Psoas muscle (tissue), 8 donors: ENCODE data around the gene OR11L1. TPM values are rescaled to one million over a fixed set of nuclear protein-coding genes. Genes with fewer than 3 reads are reported as not detected.

Experiments used
- ATAC-seq, 4 donors: fragments of 200-7000 bp; cut with Tn5 transposase; one replicate each; pipeline ENCODE4 v1.9.1; 2020; ENCODE audit warnings: moderate library complexity in 3 of 4, mild to moderate bottlenecking in 2 of 4
- DNase-seq, 2 donors: peaks; one replicate each; pipeline ENCODE4 v3.0.0-alpha.2; 2020
- H3K27ac ChIP-seq: fragments of 200-600 bp; one replicate; pipeline ENCODE4 v1.8.0; 2022
- H3K27me3 ChIP-seq, 3 donors: fragments of 200-600 bp in 1 of 3; one replicate each; pipeline versions ENCODE4 v1.6.1 to v1.8.0; 2013 to 2022; ENCODE audit warnings: low read length in 2 of 3, mild to moderate bottlenecking in 2 of 3, moderate library complexity in 1 of 3; ENCODE audit not compliant: insufficient read depth in 3 of 3
- H3K36me3 ChIP-seq, 2 donors: fragments of 200-600 bp in 1 of 2; one replicate each; pipeline versions ENCODE4 v1.6.1 to v1.8.0; 2013 to 2022; ENCODE audit warnings: low read depth in 1 of 2, mild to moderate bottlenecking in 1 of 2, moderate library complexity in 1 of 2; ENCODE audit not compliant: insufficient read depth in 1 of 2
- H3K4me1 ChIP-seq: fragments of 200-600 bp; one replicate; pipeline ENCODE4 v1.8.0; 2022
- H3K4me3 ChIP-seq: fragments of 200-600 bp; one replicate; pipeline ENCODE4 v1.8.0; 2022; ENCODE audit warnings: mild to moderate bottlenecking
- H3K9me3 ChIP-seq: fragments of 200-600 bp; one replicate; pipeline ENCODE4 v1.8.0; 2022
- WGBS, 3 donors: extraction: QIAGEN DNeasy Blood & Tissue Kit; methylation state at CpG; one replicate each; pipeline versions ENCODE4 v1.1.6 to v1.1.7; 2013; 5-methylcytosine and 5-hydroxymethylcytosine counted together
- intact Hi-C, 2 donors: fragments of 100-400 bp; cut with DNase I; formaldehyde crosslinking; loops; one replicate each; pipeline versions ENCODE4 v1.11.0 to v1.14.2; 2022
- polyA plus RNA-seq, 3 donors: library from polyadenylated mRNA; stranded (reverse); fragments of 200-250 nt; gene quantifications; one replicate each; pipeline ENCODE4 v1.2.3, GENCODE V29; 2013
- total RNA-seq, 4 donors: library from RNA; stranded (reverse); fragmentation: NEBNext Ultra II Directional in 2 of 4; extraction: Animal tissue kit (Norgen Biotek cat#: 25700) in 2 of 4; gene quantifications; one replicate each; pipeline versions ENCODE4 v1.2.1 to v1.2.4, GENCODE V29; 2021 to 2023
- TF ChIP-seq, protein P1 (sequence below): fragments of 200-600 bp; IDR thresholded peaks from one replicate; pipeline ENCODE4 v1.8.0; 2022; ENCODE audit warnings: antibody characterized with exemption
- donor health status: healthy with polysubstance abuse.
- donor health status: DM: no; HTN: no; CAD: no; lungs with moderate emphysema.
- donor health status: Bipolar disorder and iron deficiency.
- donor health status: healthy.
- donor health status: DM: yes; HTN: yes; CAD: no.
- donor health status: DM: no; HTN: no; CAD: no.
- donor health status: DM: no; HTN: no; CAD: no.
- donor health status: DM: yes; HTN: yes; CAD: no.

OR11L1 gene
- total and polyA plus RNA-seq, 7 donors, result not detected

DNA sequence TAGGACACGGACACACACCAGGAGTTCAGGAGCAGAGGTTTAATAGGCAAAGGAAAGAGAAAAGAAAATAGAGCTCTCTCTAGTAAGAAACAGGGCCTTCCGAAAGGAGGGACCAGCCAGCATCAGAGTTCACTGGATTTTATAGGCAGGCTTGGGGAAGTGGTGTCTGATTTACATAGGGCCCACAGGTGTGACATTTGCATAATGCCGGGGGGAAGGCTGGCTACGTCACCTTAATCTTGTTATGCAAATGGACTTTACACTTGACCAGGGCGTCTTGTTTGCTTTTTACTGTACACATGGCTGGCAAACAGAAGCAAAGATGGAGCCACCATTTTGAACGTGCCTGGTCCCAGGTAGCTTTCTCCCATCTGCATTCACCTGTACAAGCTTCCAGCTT is 17.7 kb downstream of the OR11L1 start, which contains the start of gene OR14A16:
TSS of gene OR14A16 (minus strand) at position 97 of the 400 bp plus-strand sequence. CDS start 8,390 bp downstream, outside the sequence.
- Histone ChIP-seq H3K36me3 (no peaks in the 10 kb centered on the region), H3K4me1 (no peaks in the 10 kb centered on the region), H3K4me3 (no peak within 1 kb of the TSS), H3K27ac (no peak within 1 kb of the TSS), H3K27me3 (no peaks in the 10 kb centered on the region), H3K9me3 (no peaks in the 10 kb centered on the region)
- WGBS, 3 donors, result 55 to 61% (median 57%) methylated on average over 6 of the region's 6 CpGs
- DNase-seq (no peak), ATAC-seq (no peak)
- TF ChIP-seq, protein P1, sequence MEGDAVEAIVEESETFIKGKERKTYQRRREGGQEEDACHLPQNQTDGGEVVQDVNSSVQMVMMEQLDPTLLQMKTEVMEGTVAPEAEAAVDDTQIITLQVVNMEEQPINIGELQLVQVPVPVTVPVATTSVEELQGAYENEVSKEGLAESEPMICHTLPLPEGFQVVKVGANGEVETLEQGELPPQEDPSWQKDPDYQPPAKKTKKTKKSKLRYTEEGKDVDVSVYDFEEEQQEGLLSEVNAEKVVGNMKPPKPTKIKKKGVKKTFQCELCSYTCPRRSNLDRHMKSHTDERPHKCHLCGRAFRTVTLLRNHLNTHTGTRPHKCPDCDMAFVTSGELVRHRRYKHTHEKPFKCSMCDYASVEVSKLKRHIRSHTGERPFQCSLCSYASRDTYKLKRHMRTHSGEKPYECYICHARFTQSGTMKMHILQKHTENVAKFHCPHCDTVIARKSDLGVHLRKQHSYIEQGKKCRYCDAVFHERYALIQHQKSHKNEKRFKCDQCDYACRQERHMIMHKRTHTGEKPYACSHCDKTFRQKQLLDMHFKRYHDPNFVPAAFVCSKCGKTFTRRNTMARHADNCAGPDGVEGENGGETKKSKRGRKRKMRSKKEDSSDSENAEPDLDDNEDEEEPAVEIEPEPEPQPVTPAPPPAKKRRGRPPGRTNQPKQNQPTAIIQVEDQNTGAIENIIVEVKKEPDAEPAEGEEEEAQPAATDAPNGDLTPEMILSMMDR, result no peak
- intact Hi-C loops, result no loop called here

- Histone ChIP-seq H3K27ac (no peak overlapping the region), H3K9me3 (no peaks in the 10 kb centered on the region), H3K4me1 (no peaks in the 10 kb centered on the region), H3K36me3 (no peaks in the 10 kb centered on the region), H3K4me3 (no peak overlapping the region), H3K27me3 (no peaks in the 10 kb centered on the region)
- DNase-seq, result no peak
- WGBS, 3 donors, result 49 to 71% (median 58%) methylated on average over 2 of the region's 2 CpGs
- TF ChIP-seq, protein P1, result no peak
- intact Hi-C loops, result no loop called here
- no peak for ATAC-seq
These were observed 19.6 kb downstream of the OR11L1 start for GRCh38 chr1:247822060-247822459.

- TF ChIP-seq, protein P1, result no peak
- 53 to 55% (median 54%) methylated on average over 2 of the region's 2 CpGs for WGBS, 3 donors
- Histone ChIP-seq H3K27ac (no peak overlapping the region), H3K4me3 (no peak overlapping the region), H3K9me3 (no peaks in the 10 kb centered on the region), H3K36me3 (no peaks in the 10 kb centered on the region), H3K27me3 (no peaks in the 10 kb centered on the region), H3K4me1 (no peaks in the 10 kb centered on the region)
- intact Hi-C loops, result no loop called here
- no peak for ATAC-seq
- DNase-seq, result no peak
These were observed 29.1 kb downstream of the OR11L1 start for GRCh38 chr1:247812637-247813036.

- TF ChIP-seq, protein P1, result no peak
These were observed 44.2 kb downstream of the OR11L1 start for GRCh38 chr1:247797518-247797917.

More at GRCh38 chr1:247797518-247797917, 44.2 kb downstream of the OR11L1 start:
- ATAC-seq (no peak), DNase-seq (no peak)
- H3K9me3 ChIP-seq, result no peaks in the 10 kb centered on the region
- no peak overlapping the region for H3K27ac ChIP-seq
- H3K4me1 ChIP-seq, result no peaks in the 10 kb centered on the region
- no peak overlapping the region for H3K4me3 ChIP-seq
- 0 to 68% (median 39%) methylated on average over 2 of the region's 2 CpGs for WGBS, 3 donors
- intact Hi-C loops, result no loop called here
- no peaks in the 10 kb centered on the region for H3K36me3 ChIP-seq
- H3K27me3 ChIP-seq, result no peaks in the 10 kb centered on the region

Other genes with a start within 250 kb of the OR11L1 start
- not detected for gene OR2G3, start 236.3 kb downstream of the OR11L1 start, total RNA-seq
- not detected for gene OR2G3, start 236.3 kb downstream of the OR11L1 start, polyA plus RNA-seq
- gene OR13G1, start 162.2 kb downstream of the OR11L1 start, total RNA-seq, result not detected
- gene OR13G1, start 162.2 kb downstream of the OR11L1 start, polyA plus RNA-seq, result not detected
- not detected for gene OR6F1, start 125.2 kb downstream of the OR11L1 start, total RNA-seq
- gene OR6F1, start 125.2 kb downstream of the OR11L1 start, polyA plus RNA-seq, result not detected
- not detected for gene OR14K1, start 103.3 kb downstream of the OR11L1 start, total RNA-seq
- not detected for gene OR14K1, start 103.3 kb downstream of the OR11L1 start, polyA plus RNA-seq
- gene OR14A2, start 93.8 kb downstream of the OR11L1 start, total RNA-seq, result not detected
- not detected for gene OR14A2, start 93.8 kb downstream of the OR11L1 start, polyA plus RNA-seq
- gene OR1C1, start 81.3 kb downstream of the OR11L1 start, total RNA-seq, result not detected
- gene OR1C1, start 81.3 kb downstream of the OR11L1 start, polyA plus RNA-seq, result not detected
- not detected for gene OR14A16, start 17.8 kb downstream of the OR11L1 start, total RNA-seq
- not detected for gene OR14A16, start 17.8 kb downstream of the OR11L1 start, polyA plus RNA-seq
- 1 to 10 TPM in 1 of 4 donors, under 1 TPM in 3; 0.06 to 2.4 (median 0.46) TPM for gene TRIM58, start 15.3 kb upstream of the OR11L1 start, total RNA-seq
- gene TRIM58, start 15.3 kb upstream of the OR11L1 start, polyA plus RNA-seq, result under 1 TPM in 2 of 3 donors, not detected in 1; 0.04 to 0.08 TPM
- gene OR2W3, start 53.7 kb upstream of the OR11L1 start, total RNA-seq, result under 1 TPM in 2 of 4 donors, not detected in 2; 0.24 to 0.57 TPM
- under 1 TPM in 1 of 3 donors, not detected in 2; 0.07 TPM for gene OR2W3, start 53.7 kb upstream of the OR11L1 start, polyA plus RNA-seq
- not detected for gene OR2T8, start 78.4 kb upstream of the OR11L1 start, total RNA-seq
- gene OR2T8, start 78.4 kb upstream of the OR11L1 start, polyA plus RNA-seq, result not detected
- not detected for gene OR2AJ1, start 83.0 kb upstream of the OR11L1 start, total RNA-seq
- not detected for gene OR2AJ1, start 83.0 kb upstream of the OR11L1 start, polyA plus RNA-seq
- not detected for gene OR2L8, start 107.0 kb upstream of the OR11L1 start, total RNA-seq
- gene OR2L8, start 107.0 kb upstream of the OR11L1 start, polyA plus RNA-seq, result not detected
- gene OR2AK2, start 123.3 kb upstream of the OR11L1 start, total RNA-seq, result not detected
- not detected for gene OR2AK2, start 123.3 kb upstream of the OR11L1 start, polyA plus RNA-seq
- not detected for gene OR2L5, start 171.8 kb upstream of the OR11L1 start, total RNA-seq
- gene OR2L5, start 171.8 kb upstream of the OR11L1 start, polyA plus RNA-seq, result not detected
- gene OR2L2, start 188.2 kb upstream of the OR11L1 start, total RNA-seq, result not detected
- gene OR2L2, start 188.2 kb upstream of the OR11L1 start, polyA plus RNA-seq, result not detected
- gene OR2L3, start 204.9 kb upstream of the OR11L1 start, total RNA-seq, result not detected
- gene OR2L3, start 204.9 kb upstream of the OR11L1 start, polyA plus RNA-seq, result not detected